ENCODE results near the gene DIP2B.

Gene DIP2B

DNA sequence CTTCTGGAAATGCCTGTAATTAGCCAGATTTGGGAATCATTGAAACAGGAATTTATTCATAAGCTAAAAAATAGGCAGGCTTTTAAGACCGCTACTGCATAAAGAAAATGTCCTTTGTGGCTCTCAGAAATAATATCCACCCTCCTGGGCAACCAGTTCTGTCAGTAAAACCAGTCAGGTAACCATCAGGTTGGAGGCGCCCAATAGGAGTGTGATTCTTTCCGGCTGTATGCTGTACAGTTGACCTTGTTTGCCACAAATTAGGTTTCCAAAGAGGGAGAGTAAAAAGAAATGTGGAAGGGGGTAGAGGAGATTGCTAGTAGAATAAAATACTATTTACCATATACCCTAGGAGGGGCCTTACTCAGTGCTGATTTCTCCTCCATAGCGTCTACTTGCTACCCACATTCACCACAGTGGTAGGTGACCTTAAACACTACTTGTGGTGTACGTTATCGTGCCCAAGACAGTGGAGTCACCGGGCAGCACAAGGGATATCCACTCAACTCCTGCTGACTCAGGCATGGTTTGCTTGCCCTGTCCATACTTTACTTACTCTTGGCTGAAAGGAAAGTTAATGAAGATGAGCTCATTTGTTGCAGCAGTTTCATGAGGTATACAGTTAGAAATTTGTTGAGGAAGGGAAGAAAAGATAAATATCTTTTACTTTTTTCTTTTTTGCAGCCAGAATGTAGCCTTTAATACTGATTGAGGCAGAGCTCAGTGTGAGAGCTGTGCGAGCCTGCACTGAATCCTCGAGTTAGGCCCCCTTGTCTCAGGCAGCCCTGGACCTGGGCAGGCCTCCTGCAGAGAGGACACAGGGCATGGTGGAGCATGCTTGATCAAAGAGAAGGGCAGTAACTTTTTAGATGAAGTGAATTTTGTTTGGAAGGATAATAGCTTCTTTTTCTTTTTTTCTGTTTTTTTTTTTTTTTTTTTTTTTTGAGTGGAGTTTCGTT lies 76.7 kb downstream of the DIP2B start:
- DNase-seq, result no peak

DNA sequence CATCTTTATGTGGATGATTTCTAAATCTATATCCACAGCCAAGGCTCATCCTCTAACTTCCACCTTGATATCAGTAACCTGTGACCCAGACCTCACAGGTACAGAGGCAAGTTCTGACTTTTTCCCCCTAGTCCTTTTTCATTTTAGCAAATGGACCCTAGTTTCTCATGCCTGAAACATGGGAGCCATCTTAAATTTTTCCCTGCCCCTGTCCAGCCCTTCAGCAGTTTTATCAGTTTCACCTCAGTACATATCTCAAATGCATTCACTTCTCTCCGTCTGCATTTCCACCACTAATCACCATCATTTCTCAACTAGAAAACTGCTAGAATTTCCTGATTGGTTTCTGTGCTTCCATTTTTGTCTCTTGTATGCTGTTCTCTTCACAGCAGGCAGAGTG lies 79.3 kb downstream of the DIP2B start:
- no peak for DNase-seq

GRCh38 chr12:50589650-50590435 lies 85.1 kb downstream of the DIP2B start:
- DNase-seq, result no peak

DNA sequence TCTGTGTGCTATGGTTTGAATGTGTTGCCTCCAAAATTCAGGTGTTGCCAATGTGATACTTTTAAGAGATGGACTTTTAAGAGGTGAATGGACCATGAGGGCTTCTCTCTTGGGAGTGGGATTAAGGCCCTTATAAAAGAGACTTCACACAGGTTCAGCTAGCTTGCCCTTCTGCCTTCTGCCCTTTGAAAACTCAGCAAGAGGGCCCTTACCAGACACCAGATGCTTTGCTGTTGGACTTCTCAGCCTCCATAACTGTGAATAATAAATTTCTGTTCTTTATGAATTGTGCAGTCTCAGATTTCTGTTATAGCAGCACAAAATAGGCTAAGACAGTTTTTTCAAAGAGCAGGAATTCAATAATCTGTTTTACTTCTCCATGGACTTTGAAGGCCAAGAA lies 86.1 kb downstream of the DIP2B start:
- DNase-seq, result no peak

GRCh38 chr12:50595667-50596066 lies 90.9 kb downstream of the DIP2B start:
- no peak for DNase-seq

- peak; percentile 8 for DNase-seq
These were observed 92.7 kb downstream of the DIP2B start for GRCh38 chr12:50597200-50598195.

DNA sequence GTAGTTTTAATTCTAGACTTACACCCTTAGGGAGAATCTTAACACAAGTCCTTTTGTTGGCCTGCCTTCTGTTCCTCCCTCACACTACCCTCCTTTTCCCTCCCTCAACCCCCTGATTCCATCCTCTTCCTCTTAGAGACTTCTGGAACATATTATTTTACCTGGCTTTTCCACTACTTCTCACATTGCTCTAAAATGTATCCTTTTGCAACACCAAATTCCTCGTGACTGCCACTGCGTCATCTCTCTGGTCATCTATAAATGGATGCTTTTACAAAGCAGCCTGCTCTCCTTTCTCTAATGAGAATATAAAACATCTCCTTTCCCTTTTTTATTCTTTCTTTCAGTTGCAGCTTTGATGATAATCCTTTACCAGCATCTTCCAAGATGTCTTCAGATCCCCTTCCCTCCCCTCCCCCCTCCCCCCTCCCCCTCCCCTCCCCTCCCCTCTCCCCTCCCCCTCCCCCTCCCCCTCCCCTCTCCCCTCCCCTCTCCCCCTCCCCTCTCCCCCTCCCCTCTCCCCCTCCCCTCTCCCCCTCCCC lies 93.6 kb downstream of the DIP2B start:
- no peak for DNase-seq

- no peak for DNase-seq
These were observed 94.7 kb downstream of the DIP2B start for GRCh38 chr12:50599366-50600095.

DNA sequence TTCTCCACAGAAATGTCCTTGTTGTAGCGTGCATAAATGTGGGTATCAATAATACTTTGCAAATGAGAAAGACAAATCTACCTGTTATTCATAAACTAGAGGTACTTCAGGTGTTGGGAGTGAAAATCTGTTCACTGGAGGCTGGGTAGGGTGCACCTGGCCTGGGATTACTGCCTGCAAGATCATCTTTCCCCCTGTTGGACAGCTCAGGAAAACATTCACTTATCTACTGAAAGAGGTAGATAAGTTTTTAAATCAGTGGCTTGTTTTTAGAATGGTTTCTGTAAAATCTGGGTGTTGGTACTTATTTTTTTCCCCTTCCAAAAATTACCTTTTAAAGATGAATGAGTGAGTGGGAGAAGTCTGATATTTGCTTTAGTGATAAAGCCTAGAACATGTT lies 95.6 kb downstream of the DIP2B start:
- DNase-seq, result peak; percentile 21

DNA sequence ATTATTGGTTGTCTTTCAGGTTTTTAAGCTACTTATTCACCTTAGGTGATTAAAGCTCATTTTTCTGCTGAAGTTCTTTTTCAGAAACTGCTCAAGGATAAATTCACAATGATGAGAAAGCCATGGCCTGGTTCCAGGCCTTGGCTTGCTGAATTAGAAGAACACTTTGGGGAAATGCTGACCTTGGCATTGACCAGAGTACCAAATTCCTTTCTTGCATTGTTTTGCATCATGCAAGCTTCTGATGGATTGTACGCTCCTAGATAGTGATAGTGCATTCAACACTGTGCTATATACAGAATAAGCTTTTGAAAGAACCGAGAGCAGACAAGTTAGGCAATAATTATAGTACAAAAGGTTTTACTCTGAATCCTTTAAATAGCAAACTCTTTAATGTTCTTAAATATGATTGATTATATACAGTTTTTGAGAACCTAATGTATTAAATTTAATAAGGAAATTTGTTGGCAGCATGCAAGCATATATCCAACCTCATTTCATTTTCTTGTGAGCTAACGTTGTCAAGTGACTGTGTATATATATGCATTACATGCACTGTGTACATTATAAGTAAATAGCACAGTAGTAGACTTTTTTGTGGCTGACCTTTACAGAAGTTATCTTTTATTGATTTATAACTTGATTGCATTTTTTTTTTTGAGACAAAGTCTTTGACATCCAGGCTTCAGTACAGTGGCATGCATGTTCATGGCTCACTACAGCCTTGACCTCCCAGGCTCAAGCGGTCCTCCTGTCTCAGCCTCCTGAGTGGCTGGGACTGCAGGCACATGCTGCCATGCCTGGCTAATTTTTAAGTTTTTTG lies 99.2 kb downstream of the DIP2B start:
- no peak for DNase-seq

DNA sequence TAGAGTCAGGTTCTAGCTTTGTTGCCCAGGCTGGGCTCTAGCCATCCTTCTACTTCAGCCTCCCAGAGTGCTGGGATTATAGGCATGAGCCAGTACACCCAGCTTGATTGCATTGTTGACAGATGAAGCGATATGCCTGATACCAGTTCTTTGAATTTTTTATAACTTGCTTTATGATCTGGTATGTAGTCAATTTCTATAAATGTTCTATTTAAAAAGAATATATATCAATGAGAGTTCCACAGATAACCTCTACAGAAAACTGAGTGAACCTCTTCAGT lies 99.8 kb downstream of the DIP2B start:
- no peak for DNase-seq

DNA sequence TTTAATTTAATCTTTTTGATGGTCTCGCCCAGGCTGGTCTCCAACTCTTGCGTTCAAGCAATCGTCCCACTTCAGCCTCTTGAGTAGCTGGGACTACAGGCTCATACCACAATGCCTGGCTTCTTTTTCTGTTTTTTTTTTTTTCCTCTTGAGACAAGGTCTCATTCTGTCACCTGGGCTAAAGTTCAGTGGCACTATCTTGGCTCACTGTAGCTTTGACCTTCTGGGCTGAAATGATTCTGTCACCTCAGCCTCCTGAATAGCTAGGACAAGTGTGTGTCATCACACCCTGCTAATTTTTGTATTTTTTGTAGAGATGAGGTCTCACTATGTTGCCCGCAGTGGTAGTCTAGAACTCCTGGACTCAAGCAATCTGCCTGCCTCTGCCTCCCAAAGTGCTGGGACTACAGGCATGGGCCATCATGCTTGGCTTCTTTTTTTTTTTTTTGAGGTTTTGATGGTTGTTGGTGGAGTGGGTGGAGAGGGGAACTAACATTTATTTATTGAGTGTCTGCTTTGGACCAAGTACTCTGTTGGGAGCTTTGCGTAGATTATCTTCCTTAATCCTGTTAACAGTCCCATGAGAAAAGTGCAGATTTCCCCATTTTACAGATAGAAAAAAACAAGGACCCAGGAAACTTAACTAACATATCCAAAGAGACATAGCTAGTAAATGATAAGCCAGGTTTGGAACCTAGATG lies 102.0 kb downstream of the DIP2B start:
- no peak for DNase-seq

DNA sequence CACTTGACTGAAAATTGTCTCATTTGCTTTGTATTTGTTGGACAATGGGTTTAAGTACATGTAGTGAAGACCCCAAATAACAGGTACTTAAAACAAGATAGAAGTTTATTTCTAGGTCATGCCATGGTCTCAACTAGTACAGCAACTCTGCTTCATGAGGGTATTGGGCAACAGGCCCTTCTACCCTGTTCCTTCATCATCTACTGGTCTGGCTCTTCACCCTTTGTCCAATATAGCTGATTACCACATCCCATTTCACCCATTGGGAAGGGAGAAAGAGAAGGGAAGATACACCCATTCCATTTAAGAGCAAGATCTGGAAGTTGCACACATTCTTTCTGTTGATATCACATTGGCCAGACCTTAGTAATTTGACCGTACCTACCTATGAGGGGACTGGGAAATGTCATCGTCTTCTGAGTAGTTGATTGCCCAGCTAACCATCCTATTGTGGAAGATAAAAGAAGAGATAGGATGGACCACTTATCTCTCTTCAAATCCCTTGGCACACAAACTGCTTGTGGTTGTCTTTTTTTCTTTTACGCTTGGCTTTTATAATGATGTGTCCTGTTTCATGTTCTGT lies 104.6 kb downstream of the DIP2B start:
- DNase-seq, result no peak

DNA sequence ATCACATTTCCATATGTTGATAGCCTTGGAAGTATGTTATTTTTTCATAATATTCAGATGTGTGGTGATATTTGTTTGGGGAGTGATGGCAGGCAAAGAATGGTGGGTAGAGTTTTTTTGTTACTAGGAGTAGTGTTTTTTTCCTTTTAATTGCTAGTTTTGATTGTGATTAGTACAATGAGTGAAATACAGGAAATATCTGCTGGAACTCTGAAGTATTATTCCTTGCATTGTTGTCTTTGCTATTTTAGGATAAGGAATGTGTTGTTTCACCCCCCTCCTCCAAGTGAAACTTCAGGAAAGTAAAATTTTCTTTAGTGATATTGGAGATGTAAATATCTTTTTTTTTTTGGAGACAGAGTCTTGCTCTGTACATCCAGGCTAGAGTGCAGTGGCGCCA lies 105.4 kb downstream of the DIP2B start:
- no peak for DNase-seq

DNA sequence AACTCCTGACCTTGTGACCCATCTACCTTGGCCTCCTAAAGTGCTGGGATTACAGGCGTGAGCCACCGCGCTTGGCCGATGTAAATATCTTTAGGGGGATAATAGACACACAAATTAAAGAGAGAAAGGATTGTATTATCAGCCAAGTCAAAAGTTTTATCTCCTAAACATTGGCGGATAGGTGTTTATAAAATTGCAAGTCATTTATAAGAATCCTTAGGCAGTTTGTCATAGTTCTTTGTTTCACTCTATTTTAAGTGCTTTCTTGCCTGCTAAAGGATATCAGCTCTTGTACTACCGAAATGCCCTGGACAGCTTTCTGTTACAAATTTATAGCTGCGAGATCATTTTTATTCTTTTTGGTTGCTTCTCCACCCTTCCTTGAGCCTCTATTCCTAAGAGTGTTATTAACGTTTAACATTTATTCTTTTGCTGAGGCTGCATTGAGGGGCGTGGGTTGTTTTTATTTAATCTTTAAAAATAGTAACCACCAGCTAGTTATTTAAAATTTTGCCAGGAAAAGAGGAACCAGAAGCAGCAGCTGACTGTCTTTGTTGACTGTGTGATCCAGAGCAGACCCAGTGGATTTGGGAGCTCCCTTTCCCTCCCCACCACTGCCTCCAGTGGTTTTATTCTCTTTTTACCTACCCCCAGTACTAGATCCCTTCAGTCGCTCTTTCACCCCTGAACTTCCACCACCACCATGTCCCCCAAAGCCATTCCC lies 106.4 kb downstream of the DIP2B start:
- no peak for DNase-seq

DNA sequence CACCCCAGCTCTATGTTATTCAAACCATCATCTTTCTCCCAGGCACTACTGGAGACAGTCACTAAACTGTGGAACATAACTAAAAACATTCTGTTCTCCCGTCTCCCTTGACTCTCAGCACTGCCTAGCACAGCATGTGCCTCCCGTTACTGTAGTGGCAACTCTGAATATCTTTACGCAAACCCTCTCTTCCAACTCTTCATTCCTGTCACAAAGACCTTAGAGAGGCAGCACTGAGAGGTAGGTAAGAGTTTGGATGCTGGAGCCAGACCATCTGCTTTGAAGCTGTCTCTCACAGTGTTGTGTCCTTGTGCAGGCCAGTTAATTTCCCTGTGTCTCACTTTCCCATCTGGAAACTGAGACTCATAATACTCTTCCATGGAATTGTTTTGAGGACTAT lies 108.1 kb downstream of the DIP2B start:
- no peak for DNase-seq

- DNase-seq, result no peak
These were observed 108.7 kb downstream of the DIP2B start for GRCh38 chr12:50613463-50613862.

DNA sequence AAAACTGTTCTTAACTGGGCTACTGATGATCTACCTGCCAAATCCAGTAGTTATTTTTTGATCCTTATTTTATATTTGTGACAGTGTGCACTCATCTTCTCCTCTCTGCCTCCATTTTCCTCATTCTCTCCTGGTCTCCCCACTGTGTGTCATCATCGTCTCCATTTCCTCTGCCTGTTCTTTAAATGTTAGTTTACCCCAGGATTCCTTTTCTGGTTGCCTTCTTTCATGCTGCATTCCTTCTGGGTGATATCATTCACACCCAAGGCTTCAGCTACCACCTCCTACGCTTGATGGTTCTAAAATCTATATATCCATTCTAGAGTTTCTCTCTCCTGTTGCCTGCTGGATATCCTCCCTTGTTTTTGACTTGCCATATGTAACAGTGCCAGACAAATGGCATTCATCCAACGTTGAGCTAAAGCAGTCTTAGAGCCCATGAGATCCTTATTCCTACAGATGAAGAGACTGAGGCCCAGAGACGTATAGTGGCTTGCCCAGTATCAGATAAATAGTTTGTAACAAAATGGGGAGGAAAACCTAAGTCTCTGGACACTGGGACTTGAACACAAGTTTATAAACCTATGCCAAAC lies 109.5 kb downstream of the DIP2B start:
- DNase-seq, result no peak

Data from DMS53 (cell line).